A673 (cell line): ENCODE measurements around the gene CALN1.
"Not testable (repeated sequence)": the region's sequence is repeated elsewhere in the genome, so short reads cannot be mapped to it uniquely, and the experiment has no call there.

ENCODE experiments used
- CTCF ChIP-seq: fragments of 300-800, 200-600 bp; sonication (generic); conservative IDR thresholded peaks from 2 replicates; pipeline ENCODE4 v1.5.1; 2017; ENCODE audit warnings: low read depth, mild to moderate bottlenecking, antibody characterized with exemption, low read length, moderate library complexity, mixed read lengths
- EZH2 ChIP-seq: fragments of 200-600 bp; sonication (generic); IDR thresholded peaks from 2 replicates; pipeline ENCODE4 v1.6.1; 2017; ENCODE audit warnings: borderline replicate concordance, low read depth, mild to moderate bottlenecking, mixed read lengths, antibody characterized with exemption, low read length; ENCODE audit not compliant: poor library complexity, severe bottlenecking

GRCh38 chr7:71737931-71738540, 674.1 kb downstream of the CALN1 start:
- not testable (repeated sequence) for TF ChIP-seq CTCF, EZH2
